ENCODE data around the gene MGMT. TPM values are rescaled to one million over a fixed set of nuclear protein-coding genes. Genes with fewer than 3 reads are reported as not detected.

Gene MGMT
- total RNA-seq, 4 donors from 2014 or later = 25.6 to 32.2 (median 29.5) TPM

DNA sequence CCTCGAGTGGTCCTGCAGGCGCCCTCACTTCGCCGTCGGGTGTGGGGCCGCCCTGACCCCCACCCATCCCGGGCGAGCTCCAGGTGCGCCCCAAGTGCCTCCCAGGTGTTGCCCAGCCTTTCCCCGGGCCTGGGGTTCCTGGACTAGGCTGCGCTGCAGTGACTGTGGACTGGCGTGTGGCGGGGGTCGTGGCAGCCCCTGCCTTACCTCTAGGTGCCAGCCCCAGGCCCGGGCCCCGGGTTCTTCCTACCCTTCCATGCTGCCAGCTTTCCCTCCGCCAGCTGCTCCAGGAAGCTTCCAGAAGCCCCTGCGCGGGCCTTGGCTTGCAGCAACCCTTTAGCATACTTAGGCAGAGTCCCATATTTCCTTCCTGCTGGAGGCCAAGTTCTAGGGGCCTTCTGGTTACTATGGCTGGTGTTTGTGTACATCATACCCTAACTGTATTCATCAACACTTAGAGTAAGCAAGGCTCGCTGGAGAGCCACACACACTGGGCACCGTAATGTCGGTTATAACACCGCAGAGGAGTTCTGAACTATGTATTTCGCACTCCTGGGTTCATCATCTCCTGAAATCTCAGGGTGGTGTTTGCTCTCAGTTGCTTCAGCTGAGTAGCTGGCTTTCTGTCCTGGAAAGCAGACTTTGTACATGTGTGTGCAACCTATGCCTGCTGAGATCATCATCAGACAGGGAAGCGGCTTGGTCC, 471 bp downstream of the MGMT start:
- no peak for DNase-seq (ENCODE audit: low spot score in 2 of 2)
- no peaks in the 10 kb centered on the region for H3K27me3 ChIP-seq
- peaks cover 5% of the 10 kb centered on the region for H3K36me3 ChIP-seq
- peak overlapping the region; percentile 85 for H3K27ac ChIP-seq
- peaks cover 16% of the 10 kb centered on the region for H3K4me1 ChIP-seq
- peak overlapping the region; percentile 84 for H3K4me3 ChIP-seq
- TF ChIP-seq, protein P1, sequence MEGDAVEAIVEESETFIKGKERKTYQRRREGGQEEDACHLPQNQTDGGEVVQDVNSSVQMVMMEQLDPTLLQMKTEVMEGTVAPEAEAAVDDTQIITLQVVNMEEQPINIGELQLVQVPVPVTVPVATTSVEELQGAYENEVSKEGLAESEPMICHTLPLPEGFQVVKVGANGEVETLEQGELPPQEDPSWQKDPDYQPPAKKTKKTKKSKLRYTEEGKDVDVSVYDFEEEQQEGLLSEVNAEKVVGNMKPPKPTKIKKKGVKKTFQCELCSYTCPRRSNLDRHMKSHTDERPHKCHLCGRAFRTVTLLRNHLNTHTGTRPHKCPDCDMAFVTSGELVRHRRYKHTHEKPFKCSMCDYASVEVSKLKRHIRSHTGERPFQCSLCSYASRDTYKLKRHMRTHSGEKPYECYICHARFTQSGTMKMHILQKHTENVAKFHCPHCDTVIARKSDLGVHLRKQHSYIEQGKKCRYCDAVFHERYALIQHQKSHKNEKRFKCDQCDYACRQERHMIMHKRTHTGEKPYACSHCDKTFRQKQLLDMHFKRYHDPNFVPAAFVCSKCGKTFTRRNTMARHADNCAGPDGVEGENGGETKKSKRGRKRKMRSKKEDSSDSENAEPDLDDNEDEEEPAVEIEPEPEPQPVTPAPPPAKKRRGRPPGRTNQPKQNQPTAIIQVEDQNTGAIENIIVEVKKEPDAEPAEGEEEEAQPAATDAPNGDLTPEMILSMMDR (IDR thresholded peaks at IDR 0.05) = no peak
- TF ChIP-seq POLR2A (IDR thresholded peaks at IDR 0.05) (peak in 1 of 2 donors; percentile 20), EP300 (IDR thresholded peaks at IDR 0.05) (no peak)
- WGBS = 37% methylated on average over 9 of the region's 25 CpGs
- H3K9me3 ChIP-seq = no peaks in the 10 kb centered on the region

DNA sequence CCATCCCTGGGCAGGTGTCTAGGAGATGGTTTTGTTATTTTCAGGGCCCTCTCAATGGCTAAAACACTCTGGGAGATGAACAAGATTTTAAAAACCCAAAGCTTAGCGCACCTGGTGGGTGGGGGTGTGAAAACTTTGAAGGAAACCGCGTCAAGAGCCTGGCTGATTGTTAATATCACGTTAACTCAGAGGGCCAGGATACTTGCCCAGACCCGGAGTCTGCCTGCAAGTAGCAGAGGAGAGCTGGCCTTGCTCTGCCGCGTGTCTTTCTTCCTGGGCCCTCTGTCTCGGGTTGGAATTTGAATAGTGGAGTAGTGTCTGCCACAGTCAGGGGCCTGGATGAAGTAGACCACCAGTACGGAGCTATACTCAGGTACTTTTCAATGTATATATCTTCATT, 1.1 kb downstream of the MGMT start:
- Histone ChIP-seq H3K4me1 (peaks cover 16% of the 10 kb centered on the region), H3K27me3 (no peaks in the 10 kb centered on the region), H3K4me3 (no peak overlapping the region), H3K9me3 (no peaks in the 10 kb centered on the region), H3K36me3 (peaks cover 5% of the 10 kb centered on the region), H3K27ac (no peak overlapping the region)
- TF ChIP-seq EP300 (IDR thresholded peaks at IDR 0.05) (no peak), POLR2A (IDR thresholded peaks at IDR 0.05) (no peak), POLR2AphosphoS5 (IDR thresholded peaks at IDR 0.05) (no peak)
- TF ChIP-seq, protein P1 (IDR thresholded peaks at IDR 0.05) = no peak
- DNase-seq (ENCODE audit: low spot score in 2 of 2) = no peak
- WGBS = 90% methylated on average over 9 of the region's 9 CpGs

DNA sequence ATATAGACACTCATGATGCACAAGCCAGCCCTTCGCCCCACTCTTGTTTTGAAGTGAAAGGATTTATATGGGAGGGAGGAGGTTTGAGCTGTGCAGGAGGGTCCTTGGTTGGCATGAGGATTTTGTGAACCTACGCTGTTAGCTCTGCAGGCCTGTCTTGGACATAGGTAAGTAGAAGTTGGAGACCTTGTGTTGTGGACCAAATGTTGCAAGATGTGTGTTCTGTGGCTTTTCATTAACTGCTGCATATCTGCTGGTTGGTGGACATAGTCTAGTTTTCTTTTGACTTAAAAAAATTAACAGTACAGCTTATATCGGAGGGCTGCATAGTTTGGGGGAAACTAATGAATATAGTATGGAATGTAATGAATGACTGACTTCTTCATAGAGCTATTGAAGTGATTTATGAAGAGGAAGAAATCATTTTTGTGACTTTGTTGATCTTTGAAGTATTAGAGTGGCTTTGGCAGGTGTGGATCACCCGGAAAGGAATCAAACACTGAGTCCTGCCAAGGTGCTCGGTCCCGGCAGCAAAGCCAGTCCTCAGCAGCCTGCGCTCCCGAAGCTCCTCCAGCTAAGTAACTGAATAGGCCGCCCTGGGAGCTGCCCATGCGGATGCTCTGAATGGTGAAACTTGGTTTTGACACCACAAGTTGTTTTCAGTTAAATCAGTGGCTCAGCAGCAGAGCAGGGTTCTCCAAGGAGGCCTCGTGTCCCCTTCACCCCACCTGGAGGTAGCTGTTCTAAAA, 3.2 kb downstream of the MGMT start:
- Histone ChIP-seq H3K27me3 (no peaks in the 10 kb centered on the region), H3K4me3 (no peak overlapping the region), H3K27ac (no peak overlapping the region), H3K36me3 (peaks cover 5% of the 10 kb centered on the region), H3K4me1 (peaks cover 16% of the 10 kb centered on the region), H3K9me3 (no peaks in the 10 kb centered on the region)
- TF ChIP-seq, protein P1 (IDR thresholded peaks at IDR 0.05) = no peak
- TF ChIP-seq POLR2A (IDR thresholded peaks at IDR 0.05) (no peak), POLR2AphosphoS5 (IDR thresholded peaks at IDR 0.05) (no peak), EP300 (IDR thresholded peaks at IDR 0.05) (no peak)
- WGBS = 69% methylated on average over 11 of the region's 11 CpGs
- DNase-seq (ENCODE audit: low spot score in 2 of 2) = no peak

DNA sequence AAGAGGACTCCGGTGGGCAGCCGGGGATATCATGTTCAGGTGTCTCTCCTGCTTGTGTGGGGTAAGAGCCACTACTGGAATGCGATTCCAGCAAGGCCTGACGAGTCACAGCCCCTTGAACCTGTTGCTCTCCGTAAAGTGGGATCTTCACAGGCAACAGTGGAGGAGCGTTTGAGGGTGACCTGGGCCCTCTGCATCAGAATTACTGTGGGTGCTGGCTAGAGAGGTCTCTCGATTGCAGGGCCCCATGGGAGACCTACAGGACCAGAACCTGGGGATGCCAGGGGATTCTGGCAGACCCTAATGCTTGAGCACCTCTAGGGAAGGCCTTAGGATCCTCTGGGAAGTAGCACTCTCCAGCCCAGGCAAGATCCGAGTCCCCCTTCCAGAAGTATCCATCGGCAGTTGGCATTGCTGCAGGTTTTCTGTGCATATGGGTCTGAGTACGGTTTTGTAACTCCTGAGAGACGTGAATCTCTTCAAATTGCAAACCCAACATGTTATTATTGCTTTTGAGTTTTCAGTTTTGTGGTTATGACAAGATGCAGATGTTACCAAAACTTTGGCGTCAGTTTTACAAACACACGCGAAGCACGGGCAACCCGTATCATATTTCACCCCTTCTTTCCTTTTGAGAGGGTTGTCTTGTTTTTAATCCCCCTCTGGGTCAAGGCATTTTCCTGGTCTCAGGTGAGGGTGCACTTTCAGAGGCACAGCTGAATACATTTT, 4.6 kb downstream of the MGMT start:
- 92% methylated on average over 16 of the region's 16 CpGs for WGBS

More for the DNA sequence above, 4.6 kb downstream of the MGMT start:
- Histone ChIP-seq H3K4me3 (no peak overlapping the region), H3K27me3 (no peaks in the 10 kb centered on the region), H3K4me1 (peaks cover 11% of the 10 kb centered on the region), H3K27ac (no peak overlapping the region), H3K36me3 (peaks cover 5% of the 10 kb centered on the region), H3K9me3 (no peaks in the 10 kb centered on the region)
- no peak for DNase-seq (ENCODE audit: low spot score in 2 of 2)
- TF ChIP-seq POLR2A (IDR thresholded peaks at IDR 0.05) (no peak), EP300 (IDR thresholded peaks at IDR 0.05) (no peak), POLR2AphosphoS5 (IDR thresholded peaks at IDR 0.05) (no peak)
- TF ChIP-seq, protein P1 (IDR thresholded peaks at IDR 0.05) = no peak
